HG03575 (cell line): ENCODE results near the gene KAZN.

Experiments used
- ATAC-seq: cut with Tn5 transposase; IDR thresholded peaks from one replicate; pipeline ENCODE4 v1.9.1; 2021; ENCODE audit not compliant: unreplicated experiment, insufficient number of reproducible peaks, low FRiP score; ENCODE audit errors: extremely low read depth

Gene KAZN

DNA sequence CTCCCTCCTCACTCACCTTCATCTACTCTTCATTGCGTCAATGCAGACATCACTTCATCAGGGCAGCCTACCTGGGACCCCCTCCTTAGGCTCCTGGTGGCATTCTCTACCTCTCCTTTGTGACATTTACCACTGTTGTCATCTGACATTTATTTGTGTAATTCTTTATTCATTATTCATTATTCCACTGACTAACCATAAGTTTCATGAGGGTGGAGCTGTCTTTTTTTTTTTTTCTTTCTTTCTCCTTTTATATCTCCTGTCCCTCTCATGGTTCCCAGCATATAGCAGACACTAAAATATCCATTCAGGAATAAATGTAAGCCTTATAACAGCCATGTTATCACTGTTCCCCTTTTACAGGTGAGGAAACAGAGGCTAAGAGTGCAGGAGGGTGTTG lies 126.8 kb downstream of the KAZN start:
- no peak for ATAC-seq

DNA sequence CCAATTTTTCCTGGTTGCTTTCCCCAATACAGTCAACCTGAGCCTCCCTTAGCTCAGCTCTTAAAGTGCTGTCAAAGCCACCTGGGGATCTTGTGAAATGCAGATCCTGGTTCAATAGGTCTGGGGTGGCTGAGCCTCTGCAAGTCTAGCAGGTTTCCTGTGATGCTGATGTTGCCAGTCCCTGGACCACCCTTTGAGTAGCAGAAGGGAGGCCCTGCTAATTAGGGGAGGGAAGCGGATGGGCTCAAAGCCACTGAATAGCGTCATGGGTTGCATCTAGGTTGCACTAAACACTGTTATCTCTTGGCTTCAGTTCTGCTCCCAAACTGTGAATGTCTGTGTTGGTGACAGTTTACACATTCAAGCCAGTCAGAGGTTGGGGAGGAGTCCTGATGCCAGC lies 127.2 kb downstream of the KAZN start:
- no peak for ATAC-seq

DNA sequence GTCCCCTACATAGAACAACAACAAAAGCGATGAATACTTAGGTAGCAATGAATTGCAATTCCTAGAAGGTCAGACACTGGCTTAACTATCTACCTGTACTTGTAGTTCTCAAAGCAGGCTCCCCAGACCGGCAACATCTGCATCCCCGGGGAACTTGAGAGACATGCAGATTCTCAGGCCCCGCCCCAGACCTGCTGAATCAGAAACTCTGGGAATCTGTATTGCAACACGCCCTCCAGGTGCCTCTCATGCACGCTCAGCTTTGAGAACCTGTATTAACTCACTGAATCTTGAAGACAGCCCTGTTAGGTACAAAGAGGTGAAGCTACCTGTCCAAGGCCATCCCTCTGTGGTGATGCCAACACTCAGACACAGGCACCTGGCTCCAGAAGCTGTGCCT lies 128.1 kb downstream of the KAZN start:
- no peak for ATAC-seq

GRCh38 chr1:14728516-14728915 lies 130.0 kb downstream of the KAZN start:
- no peak for ATAC-seq

- no peak for ATAC-seq
Measured at GRCh38 chr1:14732728-14733047, 134.2 kb downstream of the KAZN start.

- ATAC-seq = no peak
Measured at GRCh38 chr1:14733048-14733778, 134.7 kb downstream of the KAZN start.

DNA sequence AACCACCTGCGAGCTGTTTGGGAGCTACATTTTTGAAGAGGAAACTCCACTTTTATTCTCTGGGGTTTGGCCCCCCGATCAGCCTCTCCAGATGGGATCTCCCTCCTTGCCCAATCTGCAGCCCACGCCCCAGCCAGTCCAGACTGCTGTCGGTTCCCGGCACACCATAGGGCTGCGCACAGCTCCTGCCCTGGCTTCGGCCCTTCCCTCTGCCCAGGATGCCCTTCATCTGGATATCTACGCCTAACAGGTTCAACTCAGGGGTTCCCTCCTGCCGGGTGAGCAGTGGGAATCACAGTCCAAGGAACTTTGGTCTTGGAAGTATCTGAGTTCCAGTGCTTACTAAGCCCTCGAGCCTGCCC lies 135.3 kb downstream of the KAZN start:
- ATAC-seq = no peak

DNA sequence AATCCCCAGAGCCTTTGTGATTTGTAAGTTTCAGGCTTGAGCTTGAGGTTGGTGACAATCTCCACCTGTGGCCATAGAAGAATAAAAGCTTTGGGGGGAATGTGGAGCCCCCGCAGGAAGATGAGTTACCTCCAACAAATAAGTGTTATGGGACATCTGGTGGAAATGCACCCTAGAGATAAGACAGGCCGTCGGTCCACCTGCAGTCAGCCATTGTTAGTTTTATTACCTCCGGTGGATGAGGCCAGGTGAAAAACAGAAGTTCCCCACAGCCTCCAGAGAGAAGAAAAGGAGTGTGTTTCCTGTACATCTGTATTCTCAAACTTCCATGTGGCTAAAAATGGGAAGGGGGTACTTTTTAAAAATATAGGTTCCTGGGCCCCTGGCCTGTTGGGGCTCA lies 137.4 kb downstream of the KAZN start:
- no peak for ATAC-seq

DNA sequence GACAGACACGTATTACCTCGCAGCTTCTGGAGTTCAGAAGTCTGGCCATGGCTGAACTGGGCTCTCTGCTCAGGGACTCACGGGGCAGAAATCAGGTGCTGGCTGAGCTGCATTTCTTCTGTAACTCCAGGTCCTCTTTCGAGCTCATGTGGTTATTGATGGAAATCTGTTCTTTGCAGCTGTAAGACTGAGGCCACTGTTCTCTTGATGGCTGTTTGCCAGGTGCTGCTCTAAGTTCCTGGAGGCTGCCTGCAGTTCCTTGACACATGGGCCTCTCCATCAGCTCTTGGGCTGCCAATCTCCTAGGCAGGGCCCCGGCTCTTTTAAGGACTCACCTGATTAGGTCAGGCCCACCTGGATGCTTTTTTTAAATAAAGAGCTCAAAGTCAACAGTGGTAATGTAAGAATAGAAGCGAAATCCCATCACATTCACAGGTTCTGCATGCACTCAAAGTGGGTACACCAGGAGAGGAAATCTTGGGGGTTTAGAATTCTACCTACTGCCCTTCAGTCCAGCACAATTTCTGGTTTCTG lies 139.1 kb downstream of the KAZN start:
- no peak for ATAC-seq

- no peak for ATAC-seq
Measured at GRCh38 chr1:14738235-14738634, 139.8 kb downstream of the KAZN start.

DNA sequence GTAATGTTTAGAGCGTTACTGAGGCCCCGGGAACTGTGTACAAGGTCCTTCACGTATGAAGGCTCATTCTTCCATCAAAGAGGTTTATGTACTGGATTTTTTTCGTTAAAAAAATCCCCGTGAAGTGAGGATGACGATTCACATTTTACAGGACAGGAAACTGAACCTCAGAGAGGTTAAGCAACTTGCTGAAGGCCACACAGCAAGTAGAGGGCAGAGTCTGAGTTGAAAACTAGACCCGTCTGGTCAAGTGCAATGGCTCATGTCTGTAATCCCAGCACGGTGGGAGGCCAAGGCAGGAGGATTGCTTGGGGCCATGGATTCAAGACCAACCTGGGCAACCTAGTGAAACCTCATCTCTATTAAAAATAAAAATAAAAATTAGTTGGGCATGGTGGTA lies 140.2 kb downstream of the KAZN start:
- no peak for ATAC-seq

GRCh38 chr1:14739082-14739832 lies 140.8 kb downstream of the KAZN start:
- ATAC-seq = no peak

DNA sequence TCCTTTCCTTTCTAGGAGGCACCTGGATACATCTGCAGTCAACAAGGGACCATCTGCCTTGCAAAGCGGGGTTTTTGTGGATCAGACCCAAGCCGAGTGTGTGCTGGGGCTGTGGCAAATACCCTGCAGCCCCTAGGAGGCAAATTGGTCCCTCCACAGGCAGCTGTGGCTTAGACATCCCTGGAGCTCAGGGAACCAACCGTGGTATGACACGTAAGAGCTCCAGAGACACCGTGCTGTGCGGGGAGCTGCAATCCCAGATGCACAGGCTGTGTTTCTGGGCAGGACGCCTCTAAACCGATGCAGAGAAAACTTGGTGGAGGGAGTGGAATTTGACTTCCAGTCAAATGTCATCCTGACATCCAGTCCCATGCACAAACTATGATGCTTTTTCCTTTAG lies 141.5 kb downstream of the KAZN start:
- ATAC-seq = no peak

- ATAC-seq = no peak
Measured at GRCh38 chr1:14741082-14741481, 142.6 kb downstream of the KAZN start.

GRCh38 chr1:14741532-14741931 lies 143.0 kb downstream of the KAZN start:
- no peak for ATAC-seq

GRCh38 chr1:14742181-14742980 lies 143.9 kb downstream of the KAZN start:
- ATAC-seq = no peak

GRCh38 chr1:14743368-14743767 lies 144.9 kb downstream of the KAZN start:
- no peak for ATAC-seq

DNA sequence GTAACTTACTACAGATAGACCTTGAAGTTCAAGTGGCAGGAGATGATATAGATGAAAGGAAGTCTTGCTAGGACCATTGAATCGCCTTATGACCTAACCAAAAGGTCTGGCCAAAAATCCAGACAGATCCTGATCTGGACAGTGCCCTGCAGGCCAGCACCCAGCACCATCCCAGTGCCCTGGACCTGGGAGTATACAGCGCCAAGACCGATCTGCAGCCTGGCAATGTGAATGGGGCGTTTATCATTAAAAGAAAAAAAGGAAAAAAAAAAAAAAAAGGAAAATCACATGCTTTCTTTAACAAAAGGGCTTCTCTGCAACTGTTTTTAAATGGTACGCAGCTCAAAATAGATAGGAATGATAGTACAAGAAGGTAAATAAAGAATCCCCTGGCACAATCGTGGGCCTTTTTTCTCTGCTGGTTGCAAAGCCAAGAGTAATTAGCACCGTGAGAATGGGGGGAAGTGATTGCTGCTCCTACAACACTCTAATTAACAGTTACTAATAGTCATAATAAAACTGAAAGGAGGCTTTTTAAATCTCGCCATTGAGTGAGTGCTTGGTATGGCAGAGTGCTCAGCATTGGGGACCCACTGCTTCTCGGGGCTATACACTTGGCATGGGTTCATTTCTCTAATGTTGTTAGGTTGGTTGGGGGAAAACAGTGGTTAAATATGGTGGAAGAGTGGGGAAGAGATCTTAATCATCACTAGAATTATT lies 146.7 kb downstream of the KAZN start:
- no peak for ATAC-seq

DNA sequence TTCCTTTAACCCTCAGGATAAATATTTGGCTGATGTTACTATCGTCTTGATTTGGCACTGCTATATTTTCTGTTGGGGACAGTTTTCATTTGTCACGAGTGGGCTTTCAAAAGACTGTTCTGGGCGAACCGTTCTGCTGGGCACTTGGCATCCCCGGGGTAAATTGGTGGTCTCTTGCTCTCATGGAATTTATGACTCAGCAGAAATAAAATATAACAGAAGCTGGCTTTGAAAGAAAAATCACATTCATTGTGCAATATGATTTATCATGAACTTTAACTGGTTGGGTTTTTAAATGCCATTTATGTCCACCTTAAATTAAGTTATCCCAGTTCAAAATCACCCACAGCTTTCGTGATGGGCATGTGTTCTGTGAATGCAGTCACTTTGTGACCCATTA lies 147.3 kb downstream of the KAZN start:
- no peak for ATAC-seq
